Kidney (tissue), 14 donors: ENCODE measurements around the gene MCAM. TPM values are rescaled to one million over a fixed set of nuclear protein-coding genes. Genes with fewer than 3 reads are reported as not detected.

Experiments
- DNase-seq, 5 donors: peaks; one replicate each; pipeline ENCODE4 v3.0.0-alpha.2; 2013 to 2020
- FAIRE-seq: peaks from 2 replicates; lab custom pipeline; 2012; peaks lifted over from hg19 to GRCh38; lab: Jason Lieb, UNC
- H3K27ac ChIP-seq, 2 donors: one replicate each; pipeline ENCODE4 v1.7.0; 2013; ENCODE audit warnings: low read depth in 2 of 2, low read length in 2 of 2, inconsistent platforms in 1 of 2
- H3K27me3 ChIP-seq: one replicate; pipeline ENCODE4 v1.7.1; 2013; ENCODE audit warnings: low read length, inconsistent platforms; ENCODE audit not compliant: control insufficient read depth, insufficient read depth
- H3K36me3 ChIP-seq, 3 donors: one replicate each; pipeline versions ENCODE4 v1.7.0 to v1.7.1; 2013; ENCODE audit warnings: low read length in 3 of 3, control low read depth in 1 of 3, inconsistent platforms in 1 of 3; ENCODE audit not compliant: insufficient read depth in 3 of 3, control insufficient read depth in 2 of 3
- H3K4me1 ChIP-seq, 3 donors: one replicate each; pipeline versions ENCODE4 v1.7.0 to v1.7.1; 2013; ENCODE audit warnings: low read length in 3 of 3, inconsistent platforms in 1 of 3, low read depth in 1 of 3; ENCODE audit not compliant: control insufficient read depth in 2 of 3, insufficient read depth in 2 of 3
- H3K4me3 ChIP-seq, 3 donors: one replicate each; pipeline versions ENCODE4 v1.7.0 to v1.8.1; 2013; ENCODE audit warnings: low read length in 3 of 3, control low read depth in 1 of 3, inconsistent platforms in 1 of 3
- H3K9ac ChIP-seq, 3 donors: one replicate each; pipeline versions ENCODE4 v1.7.0 to v1.7.1; 2013; ENCODE audit warnings: low read length in 3 of 3, control low read depth in 1 of 3, inconsistent platforms in 1 of 3
- H3K9me3 ChIP-seq, 3 donors: one replicate each; pipeline versions ENCODE4 v1.7.0 to v1.7.1; 2013; ENCODE audit warnings: low read length in 3 of 3, control low read depth in 1 of 3, inconsistent platforms in 1 of 3; ENCODE audit not compliant: control insufficient read depth in 2 of 3, insufficient read depth in 1 of 3
- CTCF ChIP-seq: IDR thresholded peaks from 3 replicates; pipeline ENCODE4 v1.5.1; 2012; ENCODE audit warnings: mild to moderate bottlenecking, moderate library complexity, borderline replicate concordance; ENCODE audit not compliant: insufficient read depth; ENCODE audit errors: extremely low read depth
- intact Hi-C: fragments of 100-400 bp; cut with DNase I; formaldehyde crosslinking; loops from one replicate; pipeline ENCODE4 v1.11.1; 2022
- polyA plus RNA-seq: library from polyadenylated mRNA; stranded (reverse); fragments of 350-450 nt; fragmentation: Illumina TruSeq; extraction: RNeasy Lipid Tissue Mini Kit (QIAGEN cat#74804); gene quantifications from one replicate; pipeline ENCODE4 v1.2.3, GENCODE V29; 2014; ENCODE audit warnings: low read depth, low replicate concordance; ENCODE audit not compliant: insufficient read depth
- total RNA-seq: library from RNA; stranded (reverse); fragmentation: NEBNext Ultra II Directional; extraction: Animal tissue kit (Norgen Biotek cat#: 25700); gene quantifications from one replicate; pipeline ENCODE4 v1.2.1, GENCODE V29; 2021
- donor health status: control.
- donor health status: control.
- donor health status: control.
- donor health status: control.
- donor health status: control.
- donor health status: DM: yes; HTN: yes; CAD: no.
- donor health status: Normal renal cell carcinoma (clear cell type).

The MCAM gene
- total and polyA plus RNA-seq, 2 donors from 2014 or later: 42.1 to 137 TPM

DNA sequence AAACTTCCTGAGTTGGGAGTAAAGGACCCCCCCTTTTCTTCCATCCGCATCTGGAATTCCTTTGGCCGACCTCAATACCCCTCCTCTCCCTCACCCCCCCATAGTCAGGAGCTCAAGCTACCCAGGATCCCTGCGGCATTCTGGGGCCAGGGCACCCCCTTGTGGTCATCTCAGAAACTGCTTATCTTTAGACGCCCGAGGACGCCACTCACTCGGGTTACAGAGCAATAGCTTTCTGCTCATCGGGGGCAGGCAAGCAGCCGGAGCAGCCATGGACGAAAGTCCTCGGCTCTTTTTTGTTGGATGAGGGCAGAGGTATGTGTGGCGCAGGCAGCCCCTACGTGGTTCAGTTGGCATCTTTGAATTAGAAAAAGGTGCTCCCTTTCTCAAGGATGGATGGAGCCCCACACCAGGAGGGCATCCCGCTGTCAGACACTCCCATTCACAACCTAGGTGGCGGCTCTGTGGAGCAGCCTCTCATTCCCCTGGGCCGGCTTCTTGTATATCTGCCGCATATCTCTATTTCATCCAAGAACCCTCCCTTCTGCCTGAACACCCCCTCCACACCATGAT lies 21.5 kb upstream of the MCAM start:
- Histone ChIP-seq H3K4me3 (peak overlapping the region in 1 of 3 donors; percentile 56), H3K36me3 (no peaks in the 10 kb centered on the region), H3K27ac (no peak overlapping the region), H3K9ac (peak overlapping the region in 1 of 3 donors; percentile 40), H3K9me3 (no peaks in the 10 kb centered on the region), H3K27me3 (no peaks in the 10 kb centered on the region), H3K4me1 (peaks cover 0 to 35% (median 14%) of the 10 kb centered on the region in 3 donors)
- FAIRE-seq (no peak), DNase-seq (peak; percentile 87 to 92 (median 89))
- intact Hi-C loops: no loop called here
- peak; percentile 79 for TF ChIP-seq CTCF

GRCh38 chr11:119337581-119338317 lies 20.8 kb upstream of the MCAM start:
- DNase-seq: peak; percentile 44 to 88 (median 64)
- TF ChIP-seq CTCF: no peak
- H3K27me3 ChIP-seq: no peaks in the 10 kb centered on the region
- H3K9ac ChIP-seq: no peak overlapping the region
- no peaks in the 10 kb centered on the region for H3K9me3 ChIP-seq
- peaks cover 0 to 35% (median 14%) of the 10 kb centered on the region in 3 donors for H3K4me1 ChIP-seq
- intact Hi-C loops: no loop called here
- no peak overlapping the region for H3K27ac ChIP-seq
- FAIRE-seq: no peak
- H3K4me3 ChIP-seq: no peak overlapping the region
- H3K36me3 ChIP-seq: no peaks in the 10 kb centered on the region

DNA sequence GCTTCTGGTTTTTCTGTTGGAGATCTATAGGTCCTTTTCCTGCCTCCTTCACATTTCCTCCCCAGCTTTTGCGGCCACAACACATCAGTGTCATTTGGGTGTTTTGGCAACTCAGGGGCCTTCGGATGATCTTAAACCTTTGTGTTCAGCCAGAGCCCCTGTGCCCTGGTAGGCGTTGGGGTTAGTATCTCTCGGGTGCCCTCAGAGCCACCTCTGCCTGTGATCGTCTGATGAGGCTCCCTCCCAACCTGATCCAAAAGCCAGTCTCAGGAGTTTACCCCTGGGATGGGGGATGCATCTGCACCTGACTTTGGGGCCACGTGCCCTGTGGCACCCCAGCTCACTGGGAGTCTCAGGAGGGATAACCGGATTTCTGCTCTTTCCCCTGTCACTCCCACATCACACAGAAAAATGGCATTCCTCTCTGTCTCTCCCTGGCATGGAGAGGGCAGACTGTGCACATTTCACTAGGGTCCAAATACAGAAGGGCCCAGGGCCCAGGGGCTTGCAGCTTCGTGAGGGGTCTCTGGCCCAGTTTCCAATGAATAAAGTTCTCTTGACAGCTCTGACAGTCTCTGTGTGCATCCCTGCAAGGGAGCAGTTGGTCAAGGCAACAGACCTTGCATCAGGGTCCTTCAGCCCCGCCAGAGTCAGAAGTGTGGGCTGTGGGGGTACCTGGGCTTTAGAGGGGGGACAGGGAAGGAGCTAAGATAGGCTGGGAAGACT lies 20.0 kb upstream of the MCAM start:
- no peaks in the 10 kb centered on the region for H3K36me3 ChIP-seq
- no peaks in the 10 kb centered on the region for H3K27me3 ChIP-seq
- H3K4me3 ChIP-seq: no peak overlapping the region
- intact Hi-C loops: no loop called here
- H3K9me3 ChIP-seq: no peaks in the 10 kb centered on the region
- H3K4me1 ChIP-seq: peaks cover 0 to 35% (median 14%) of the 10 kb centered on the region in 3 donors
- FAIRE-seq (no peak), DNase-seq (peak in 1 of 5 donors; percentile 30)
- H3K27ac ChIP-seq: no peak overlapping the region
- no peak for TF ChIP-seq CTCF
- no peak overlapping the region for H3K9ac ChIP-seq
